GM18951 (cell line): ENCODE data around the gene ENTPD2.
A peak's percentile ranks its signal among the peaks of the same experiment; 100 is the strongest.

Experiments used
- POLR2A ChIP-seq: IDR thresholded peaks from 4 replicates; pipeline ENCODE4 v1.6.1; 2011; ENCODE audit warnings: mild to moderate bottlenecking; ENCODE audit not compliant: insufficient read length, insufficient read depth; ENCODE audit errors: extremely low read depth
- in situ Hi-C: fragments of 300-500 bp; cut with MboI; formaldehyde crosslinking; loops from one replicate; pipeline ENCODE4 v1.12.0; 2022; ENCODE audit warnings: low sequenced_read_pairs, mixed read lengths, inconsistent platforms; ENCODE audit not compliant: unreplicated experiment

The ENTPD2 gene

GRCh38 chr9:137085920-137086530, 32.2 kb upstream of the ENTPD2 start:
- TF ChIP-seq POLR2A: no peak
- in situ Hi-C loops: no loop called here

GRCh38 chr9:137084526-137084925, 30.7 kb upstream of the ENTPD2 start:
- in situ Hi-C loops: no loop called here
- no peak for TF ChIP-seq POLR2A

DNA sequence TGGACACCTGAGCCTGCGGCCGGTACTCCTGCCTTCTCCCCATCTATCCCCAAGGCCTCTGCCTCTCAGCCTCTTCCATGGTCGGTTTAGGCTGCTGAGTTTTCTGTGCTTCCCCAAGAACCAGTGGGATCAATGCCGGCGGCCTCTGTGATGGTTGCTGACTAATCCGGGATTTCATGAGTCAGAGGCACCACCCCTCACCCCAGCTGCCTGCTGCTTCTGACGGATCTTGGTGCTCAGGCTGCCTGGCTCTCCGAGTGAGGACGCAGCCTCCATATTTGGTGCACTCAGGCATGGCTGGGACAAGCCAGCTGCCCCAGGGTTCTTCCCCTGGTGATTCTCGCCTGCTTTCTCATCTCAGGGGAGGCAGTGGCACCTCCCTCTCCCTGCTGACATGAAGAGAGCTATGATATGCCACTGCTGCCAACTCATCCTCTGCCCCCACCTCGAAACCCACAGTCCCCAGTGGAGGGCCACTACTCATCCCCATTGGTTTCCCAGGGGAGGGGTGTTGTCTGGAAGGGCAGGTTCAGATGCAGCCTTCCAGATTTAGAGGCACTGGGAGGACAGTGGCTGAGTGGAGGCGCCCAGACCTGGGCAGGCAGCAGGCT, 29.6 kb upstream of the ENTPD2 start:
- no peak for TF ChIP-seq POLR2A

DNA sequence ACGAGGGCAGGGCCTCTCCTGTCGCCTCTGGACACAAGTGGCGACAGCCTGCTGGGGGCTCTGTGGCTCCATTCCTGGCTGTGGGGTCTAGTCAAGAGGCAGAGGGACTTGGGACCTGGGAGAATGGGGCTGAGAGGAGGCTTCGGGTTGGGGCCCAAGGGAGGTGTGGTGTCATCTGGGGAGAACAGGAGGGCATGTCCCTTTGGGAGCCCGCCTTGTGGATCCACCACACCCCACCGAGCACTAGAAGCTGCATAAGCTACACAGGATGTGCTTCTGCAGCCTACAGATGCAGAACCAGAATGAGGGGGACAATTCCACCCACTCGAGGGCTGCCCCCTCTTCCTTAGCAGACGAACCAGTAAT, 29.0 kb upstream of the ENTPD2 start:
- in situ Hi-C loops: no loop called here
- TF ChIP-seq POLR2A: no peak

More for the DNA sequence above, 29.6 kb upstream of the ENTPD2 start:
- in situ Hi-C loops: no loop called here

DNA sequence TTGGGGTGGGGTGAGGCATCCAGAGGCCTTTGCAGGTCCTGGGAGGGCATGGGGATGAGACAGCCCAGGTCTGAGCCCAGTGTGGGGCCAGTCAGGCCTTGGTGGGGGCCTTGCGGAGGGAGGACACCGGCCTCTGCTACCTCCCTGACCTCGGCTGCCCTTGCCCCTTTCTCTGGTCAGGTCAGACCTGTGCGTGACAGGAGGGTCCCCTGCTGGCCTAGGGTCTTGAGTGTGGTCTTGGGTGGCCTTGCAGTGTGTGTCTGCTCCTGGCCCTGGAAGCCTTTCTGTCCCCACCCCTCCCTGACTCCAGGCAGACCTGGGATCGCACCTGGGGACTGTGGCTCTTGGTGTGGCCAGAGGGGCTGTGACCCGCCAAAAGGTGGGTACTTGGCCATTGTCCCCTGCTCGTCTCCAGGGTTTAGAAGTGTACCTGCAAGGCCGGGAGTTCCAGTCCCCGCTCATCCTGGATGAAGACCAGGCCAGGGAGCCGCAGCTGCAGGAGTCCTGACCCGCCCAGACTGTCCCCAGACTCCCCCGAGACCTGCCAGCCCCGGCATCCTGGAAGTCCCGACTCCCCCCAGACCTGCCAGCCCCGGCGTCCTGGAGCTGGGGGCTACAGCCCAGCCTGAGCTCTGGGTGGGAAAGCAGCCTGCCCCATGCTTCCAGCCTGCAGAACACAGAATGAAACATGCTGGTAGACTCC, 28.5 kb upstream of the ENTPD2 start:
- in situ Hi-C loops: no loop called here
- TF ChIP-seq POLR2A: no peak

DNA sequence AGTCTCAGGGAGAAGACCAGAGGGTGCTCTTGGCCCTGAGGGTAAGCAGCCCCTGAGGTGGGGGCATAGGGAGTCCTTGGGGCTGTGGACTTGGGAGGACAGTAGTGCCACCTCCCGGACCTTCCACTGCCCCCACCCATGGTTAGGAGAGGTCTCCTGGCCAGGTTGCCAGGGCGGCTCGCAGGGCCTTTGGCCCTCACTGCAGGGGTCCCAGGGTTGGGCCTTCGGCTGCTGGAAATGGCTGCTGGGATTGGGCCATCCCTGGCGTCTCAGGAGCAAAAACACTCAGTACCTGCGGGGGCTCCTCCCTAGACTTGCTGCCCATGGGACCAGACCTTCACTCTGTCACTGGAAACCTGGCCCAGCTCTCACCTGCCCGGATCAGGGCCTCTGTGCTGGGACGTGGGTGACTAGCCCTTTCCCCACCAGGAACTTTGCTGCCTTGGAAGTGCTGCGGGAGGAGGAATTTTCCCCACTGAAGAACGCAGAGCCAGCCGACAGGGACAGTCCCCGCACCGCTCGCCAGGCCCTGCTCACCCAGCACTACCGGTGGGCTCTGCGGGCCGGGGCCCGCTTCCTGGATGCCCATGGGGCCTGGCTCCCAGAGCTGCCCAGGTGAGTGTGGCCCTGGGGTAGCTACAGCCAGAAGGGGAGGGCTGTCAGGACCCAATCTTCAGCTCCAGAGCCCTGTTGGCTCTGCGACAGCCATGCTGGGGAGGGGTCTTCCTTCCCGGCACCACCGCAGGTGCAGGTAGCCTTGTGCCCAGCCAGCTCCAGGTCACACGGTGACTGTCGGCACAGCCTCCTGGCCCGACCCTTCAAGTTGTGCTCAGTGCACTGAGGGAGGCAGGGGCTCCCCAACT, 26.6 kb upstream of the ENTPD2 start:
- in situ Hi-C loops: no loop called here
- no peak for TF ChIP-seq POLR2A

DNA sequence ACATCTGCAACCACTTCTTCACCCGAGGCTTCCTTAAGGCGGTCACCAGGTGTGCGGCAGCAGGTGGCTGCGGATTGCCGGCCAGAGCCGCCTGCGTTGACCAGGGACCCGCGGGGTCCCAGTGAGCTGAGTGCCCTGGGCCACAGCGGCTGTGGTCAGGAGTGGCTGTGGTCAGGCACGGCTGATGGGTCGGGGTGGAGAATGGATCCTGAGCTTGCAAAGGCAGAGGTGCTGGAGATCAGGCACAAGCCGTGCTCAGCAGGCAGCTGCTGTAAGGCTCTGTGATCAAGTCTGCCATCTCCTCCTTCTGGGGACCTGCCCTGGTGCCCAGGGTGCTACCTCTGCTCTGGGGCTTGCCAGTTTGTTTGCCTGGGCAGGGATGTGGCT, 25.5 kb upstream of the ENTPD2 start:
- TF ChIP-seq POLR2A: no peak
- in situ Hi-C loops: no loop called here

- in situ Hi-C loops: no loop called here
- no peak for TF ChIP-seq POLR2A
These were observed 25.0 kb upstream of the ENTPD2 start for GRCh38 chr9:137078701-137079400.

DNA sequence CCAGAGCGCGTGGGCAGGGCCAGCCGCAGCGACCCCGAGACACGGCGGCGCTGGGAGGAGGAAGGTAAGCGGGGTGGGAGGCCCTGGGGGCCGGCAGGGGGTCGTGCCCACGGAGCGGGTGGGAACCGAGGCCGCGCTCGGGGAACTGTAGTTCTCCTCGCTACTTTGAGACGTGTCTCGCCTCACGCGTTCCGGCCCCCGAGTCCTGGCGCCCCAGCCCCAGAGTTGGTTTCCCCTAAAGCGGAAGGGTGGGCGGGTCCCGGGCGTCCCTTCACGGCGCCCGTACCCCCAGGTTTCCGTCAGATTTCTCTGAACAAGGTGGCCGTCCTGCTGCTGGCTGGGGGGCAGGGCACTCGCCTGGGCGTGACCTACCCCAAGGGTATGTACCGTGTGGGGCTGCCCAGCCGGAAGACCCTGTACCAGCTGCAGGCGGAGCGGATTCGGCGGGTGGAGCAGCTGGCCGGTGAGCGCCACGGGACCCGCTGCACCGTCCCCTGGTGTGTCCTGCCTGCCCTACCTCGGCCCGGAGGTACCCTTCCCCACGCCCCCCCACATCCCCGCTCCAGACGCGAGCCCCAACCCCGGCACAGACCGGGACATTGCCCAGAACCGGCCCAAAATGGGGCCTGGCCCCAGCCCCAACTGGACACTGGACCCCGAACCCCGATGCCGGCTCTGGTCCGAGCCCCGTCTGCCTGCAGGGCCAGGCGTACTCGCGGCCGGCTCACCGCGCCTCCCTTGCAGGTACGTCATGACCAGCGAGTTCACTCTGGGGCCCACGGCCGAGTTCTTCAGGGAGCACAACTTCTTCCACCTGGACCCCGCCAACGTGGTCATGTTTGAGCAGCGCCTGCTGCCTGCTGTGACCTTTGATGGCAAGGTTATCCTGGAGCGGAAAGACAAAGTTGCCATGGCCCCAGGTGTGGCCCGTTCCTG, 24.2 kb upstream of the ENTPD2 start:
- in situ Hi-C loops: no loop called here
- TF ChIP-seq POLR2A: no peak

DNA sequence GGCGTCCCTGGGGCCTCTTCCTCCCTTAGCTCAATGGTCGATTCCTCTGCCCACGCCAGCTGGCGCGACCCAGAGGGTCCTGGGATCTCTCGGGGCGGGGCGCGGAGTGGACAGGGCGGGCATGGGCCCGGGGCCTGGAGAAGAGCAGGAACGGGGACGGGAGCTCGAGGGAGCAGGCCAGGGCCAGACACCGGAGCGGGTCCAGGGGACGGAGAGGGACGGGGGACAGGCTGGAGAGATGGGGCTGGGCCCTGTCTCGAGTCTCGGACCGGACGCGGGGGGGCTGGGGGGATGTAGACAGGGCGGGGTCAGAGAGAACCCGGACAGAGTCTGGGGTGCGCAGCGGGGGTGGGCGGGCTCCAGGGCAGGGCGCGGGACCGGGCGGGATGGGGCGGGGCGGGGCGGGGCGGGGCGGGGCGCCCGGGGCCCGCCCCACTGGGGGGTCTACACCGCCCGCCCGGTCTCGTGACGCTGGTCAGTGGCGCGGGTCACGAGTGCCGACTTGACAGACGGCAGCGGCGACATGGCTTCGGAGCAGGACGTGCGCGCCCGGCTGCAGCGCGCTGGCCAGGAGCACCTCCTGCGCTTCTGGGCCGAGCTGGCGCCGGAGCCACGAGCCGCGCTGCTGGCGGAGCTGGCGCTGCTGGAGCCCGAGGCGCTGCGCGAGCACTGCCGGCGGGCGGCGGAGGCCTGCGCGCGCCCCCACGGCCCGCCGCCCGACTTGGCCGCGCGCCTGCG, 23.3 kb upstream of the ENTPD2 start, which contains the start of gene UAP1L1:
TSS of gene UAP1L1 (plus strand) at position 508 of the 738 bp plus-strand sequence. CDS start at position 524, 16 bp downstream.
- in situ Hi-C loops: no loop called here

DNA sequence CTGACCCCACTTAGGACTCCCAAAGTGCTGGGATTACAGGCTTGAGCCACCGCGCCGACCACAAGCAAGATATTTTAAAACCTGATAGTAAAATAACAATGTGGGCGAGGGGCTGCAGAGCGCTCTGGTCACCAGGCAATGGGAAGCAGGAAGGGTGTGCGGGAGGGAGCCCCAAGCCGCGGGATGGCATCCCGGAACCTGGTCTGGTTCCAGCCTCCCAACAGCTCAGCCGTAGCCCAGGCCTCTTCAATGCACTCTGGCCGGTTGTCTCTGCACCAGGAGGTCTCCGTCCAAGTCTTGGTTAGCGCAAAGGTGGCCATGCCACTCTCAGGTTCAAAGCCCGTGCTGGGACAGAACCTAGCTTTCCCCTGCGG, 22.8 kb upstream of the ENTPD2 start:
- TF ChIP-seq POLR2A: no peak
- in situ Hi-C loops: no loop called here

More for the DNA sequence above, 23.3 kb upstream of the ENTPD2 start, which contains the start of gene UAP1L1:
- TF ChIP-seq POLR2A: peak; percentile 75
